ENCODE data around the gene CYP21A2. TPM values are rescaled to one million over a fixed set of nuclear protein-coding genes. Genes with fewer than 3 reads are reported as not detected.

Gene CYP21A2
- total RNA-seq, 2 experiments from 2014 or later, result 0.12 TPM; not detected in 1

Other genes with a start within 250 kb of the CYP21A2 start
- 100 to 1,000 TPM; 176 to 181 TPM for gene VARS1, start 242.7 kb upstream of the CYP21A2 start, total RNA-seq
- gene LSM2, start 231.4 kb upstream of the CYP21A2 start, total RNA-seq, result 100 to 1,000 TPM; 145 TPM
- gene HSPA1L, start 223.1 kb upstream of the CYP21A2 start, total RNA-seq, result 1 to 10 TPM; 1.2 to 1.5 TPM
- gene HSPA1A, start 222.9 kb upstream of the CYP21A2 start, total RNA-seq, result 10 to 100 TPM; 24.3 to 24.8 TPM
- gene HSPA1B, start 210.7 kb upstream of the CYP21A2 start, total RNA-seq, result 10 to 100 TPM; 21.6 to 24.3 TPM
- 10 to 100 TPM; 12.4 to 12.9 TPM for gene NEU1, start 175.6 kb upstream of the CYP21A2 start, total RNA-seq
- under 1 TPM in 1 of 2 experiments, not detected in 1; 0.30 TPM for gene SLC44A4, start 159.4 kb upstream of the CYP21A2 start, total RNA-seq
- gene EHMT2, start 140.7 kb upstream of the CYP21A2 start, total RNA-seq, result 10 to 100 TPM; 63.4 to 64.0 TPM
- 1 to 10 TPM; 3.1 to 3.2 TPM for gene ZBTB12, start 136.3 kb upstream of the CYP21A2 start, total RNA-seq
- gene C2, start 110.7 kb upstream of the CYP21A2 start, total RNA-seq, result 1 to 10 TPM in 1 of 2 experiments, under 1 TPM in 1; 0.42 to 1.6 TPM
- gene CFB, start 92.3 kb upstream of the CYP21A2 start, total RNA-seq, result under 1 TPM; 0.52 to 0.82 TPM
- gene NELFE, start 79.4 kb upstream of the CYP21A2 start, total RNA-seq, result 10 to 100 TPM; 73.8 to 75.5 TPM
- 10 to 100 TPM; 84.6 to 90.9 TPM for gene SKIC2, start 79.2 kb upstream of the CYP21A2 start, total RNA-seq
- gene DXO, start 66.3 kb upstream of the CYP21A2 start, total RNA-seq, result 10 to 100 TPM; 15.6 to 16.3 TPM
- gene C4A, start 56.4 kb upstream of the CYP21A2 start, total RNA-seq, result 1 to 10 TPM; 2.2 to 3.2 TPM
- gene C4B, start 23.6 kb upstream of the CYP21A2 start, total RNA-seq, result 1 to 10 TPM; 3.0 to 4.0 TPM
- 1 to 10 TPM in 1 of 2 experiments, under 1 TPM in 1; 0.43 to 1.2 TPM for gene TNXB, start 70.9 kb downstream of the CYP21A2 start, total RNA-seq
- 10 to 100 TPM; 50.4 to 53.5 TPM for gene ATF6B, start 89.8 kb downstream of the CYP21A2 start, total RNA-seq
- 1 to 10 TPM; 5.8 to 6.8 TPM for gene FKBPL, start 91.9 kb downstream of the CYP21A2 start, total RNA-seq
- gene PRRT1, start 113.5 kb downstream of the CYP21A2 start, total RNA-seq, result 1 to 10 TPM; 1.4 to 1.5 TPM
- 10 to 100 TPM; 19.5 to 24.4 TPM for gene PPT2, start 115.7 kb downstream of the CYP21A2 start, total RNA-seq
- 10 to 100 TPM; 12.8 to 14.0 TPM for gene EGFL8, start 126.2 kb downstream of the CYP21A2 start, total RNA-seq
- 10 to 100 TPM; 30.8 to 33.6 TPM for gene AGPAT1, start 137.7 kb downstream of the CYP21A2 start, total RNA-seq
- 10 to 100 TPM; 58.3 to 58.6 TPM for gene RNF5, start 140.0 kb downstream of the CYP21A2 start, total RNA-seq
- gene AGER, start 145.8 kb downstream of the CYP21A2 start, total RNA-seq, result 10 to 100 TPM in 1 of 2 experiments, 1 to 10 TPM in 1; 9.6 to 11.5 TPM
- gene PBX2, start 151.8 kb downstream of the CYP21A2 start, total RNA-seq, result 10 to 100 TPM; 56.4 to 56.9 TPM
- gene GPSM3, start 154.2 kb downstream of the CYP21A2 start, total RNA-seq, result 10 to 100 TPM; 68.4 to 71.3 TPM
- gene NOTCH4, start 185.7 kb downstream of the CYP21A2 start, total RNA-seq, result 1 to 10 TPM in 1 of 2 experiments, under 1 TPM in 1; 0.88 to 1.3 TPM